Measurements from ENCODE around the gene ACSS3.
"Not testable (repeated sequence)": the region's sequence is repeated elsewhere in the genome, so short reads cannot be mapped to it uniquely, and the experiment has no call there.

Gene ACSS3, protein sequence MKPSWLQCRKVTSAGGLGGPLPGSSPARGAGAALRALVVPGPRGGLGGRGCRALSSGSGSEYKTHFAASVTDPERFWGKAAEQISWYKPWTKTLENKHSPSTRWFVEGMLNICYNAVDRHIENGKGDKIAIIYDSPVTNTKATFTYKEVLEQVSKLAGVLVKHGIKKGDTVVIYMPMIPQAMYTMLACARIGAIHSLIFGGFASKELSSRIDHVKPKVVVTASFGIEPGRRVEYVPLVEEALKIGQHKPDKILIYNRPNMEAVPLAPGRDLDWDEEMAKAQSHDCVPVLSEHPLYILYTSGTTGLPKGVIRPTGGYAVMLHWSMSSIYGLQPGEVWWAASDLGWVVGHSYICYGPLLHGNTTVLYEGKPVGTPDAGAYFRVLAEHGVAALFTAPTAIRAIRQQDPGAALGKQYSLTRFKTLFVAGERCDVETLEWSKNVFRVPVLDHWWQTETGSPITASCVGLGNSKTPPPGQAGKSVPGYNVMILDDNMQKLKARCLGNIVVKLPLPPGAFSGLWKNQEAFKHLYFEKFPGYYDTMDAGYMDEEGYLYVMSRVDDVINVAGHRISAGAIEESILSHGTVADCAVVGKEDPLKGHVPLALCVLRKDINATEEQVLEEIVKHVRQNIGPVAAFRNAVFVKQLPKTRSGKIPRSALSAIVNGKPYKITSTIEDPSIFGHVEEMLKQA

DNA sequence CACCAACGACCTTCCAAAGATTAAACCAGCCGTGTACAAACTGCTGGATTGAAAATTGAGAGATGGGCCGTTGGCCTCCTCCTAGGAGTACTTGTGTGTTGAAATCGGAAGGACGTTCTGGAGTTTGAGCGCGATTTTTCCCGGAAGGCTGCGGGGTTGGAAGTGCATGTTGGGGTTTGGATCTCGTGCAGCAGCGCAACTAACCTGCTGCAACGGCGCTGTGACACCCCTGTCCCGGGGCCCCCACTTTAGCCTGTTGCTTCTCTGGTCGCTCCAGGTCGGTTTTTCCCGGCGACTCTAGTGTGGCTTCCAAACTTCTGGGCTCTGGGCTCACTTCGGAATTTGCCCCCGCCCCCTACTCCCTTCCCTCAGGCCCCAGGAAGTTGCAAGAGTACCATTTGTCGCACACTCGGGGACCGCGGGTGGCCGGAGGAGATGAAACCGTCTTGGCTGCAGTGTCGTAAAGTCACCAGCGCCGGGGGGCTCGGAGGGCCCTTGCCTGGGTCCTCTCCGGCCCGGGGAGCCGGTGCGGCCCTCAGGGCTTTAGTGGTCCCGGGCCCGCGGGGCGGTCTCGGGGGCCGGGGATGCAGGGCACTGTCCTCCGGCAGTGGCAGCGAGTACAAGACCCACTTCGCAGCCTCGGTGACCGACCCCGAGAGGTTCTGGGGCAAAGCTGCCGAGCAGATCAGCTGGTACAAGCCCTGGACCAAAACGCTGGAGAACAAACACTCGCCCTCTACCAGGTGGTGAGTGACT, at the start of gene ACSS3:
Gene ACSS3 (plus strand): TSS at position 394 of the 756 bp plus-strand sequence. CDS start 42 bp downstream, at position 436.
- DNase-seq: peak; percentile 9

DNA sequence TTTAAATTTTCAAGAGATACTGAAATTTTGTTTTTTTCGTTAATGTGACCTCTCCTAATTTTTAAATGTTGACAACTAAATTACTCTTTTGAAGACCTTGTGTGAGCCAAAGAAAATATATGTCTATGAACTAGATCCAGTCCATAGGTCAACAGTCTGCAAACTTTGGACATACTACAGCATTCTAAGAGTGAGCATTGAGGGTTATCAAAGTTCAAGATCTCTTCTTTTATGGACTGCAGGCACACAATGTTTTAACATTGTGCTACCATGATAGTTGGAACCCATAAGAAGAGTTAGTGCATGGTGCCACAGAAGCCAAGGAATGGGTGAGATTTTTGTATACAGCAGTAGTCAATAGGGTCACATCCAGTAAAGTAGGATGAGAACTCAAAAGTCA, 43.0 kb upstream of the ACSS3 start:
- no peak for DNase-seq

DNA sequence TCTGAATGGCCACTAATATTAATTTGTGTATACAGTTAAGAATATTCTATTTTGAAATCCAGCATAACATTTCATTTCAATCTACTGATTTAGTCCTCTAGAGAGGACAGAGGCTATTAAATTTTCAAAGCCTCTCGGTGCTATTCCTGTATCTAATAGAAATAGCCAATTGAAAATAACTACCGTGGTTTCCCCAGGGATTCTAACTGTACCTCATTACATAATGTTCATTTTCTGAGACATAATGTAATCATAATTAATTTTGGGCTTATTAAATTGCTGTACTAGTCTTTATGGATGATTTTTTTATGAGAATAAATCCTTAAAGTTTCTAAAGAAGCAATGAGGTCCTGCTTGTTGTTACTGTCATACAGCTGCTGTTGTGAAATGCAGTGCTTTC, 38.6 kb upstream of the ACSS3 start:
- no peak for DNase-seq

DNA sequence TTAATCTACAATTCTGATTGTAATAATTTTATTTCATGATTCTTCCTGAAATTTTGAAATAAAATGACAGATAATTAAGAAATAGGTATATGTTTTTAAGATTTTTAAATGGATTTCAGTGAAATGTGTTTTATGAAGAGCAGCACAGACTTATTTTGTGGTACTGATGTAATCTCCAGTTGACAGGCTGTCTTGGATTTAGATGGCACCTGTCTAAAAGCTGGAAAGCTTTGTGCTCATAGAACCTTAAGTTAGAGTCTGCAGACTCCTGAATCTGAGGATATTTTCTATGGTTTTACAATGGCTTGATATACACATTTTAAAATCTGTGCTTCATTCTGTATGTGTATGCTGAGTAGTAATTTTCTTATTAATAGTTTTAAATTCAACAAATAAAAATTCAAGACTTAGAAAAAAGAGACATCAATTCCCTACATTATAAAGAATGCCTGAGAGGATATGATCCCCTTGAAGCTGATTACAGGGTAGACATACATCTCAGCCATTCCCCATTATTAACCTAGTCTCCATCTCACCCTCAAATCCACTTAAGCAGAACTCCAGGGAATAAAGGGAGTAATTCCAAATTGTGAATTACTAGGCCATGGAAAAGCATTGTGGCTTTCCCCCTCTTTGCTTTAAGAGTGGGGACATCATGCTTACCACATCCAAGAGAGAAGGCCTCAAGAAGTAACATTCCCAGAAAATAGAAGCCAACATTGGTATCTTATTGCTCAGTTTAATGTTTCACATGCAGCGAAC, 33.7 kb upstream of the ACSS3 start:
- DNase-seq: no peak

DNA sequence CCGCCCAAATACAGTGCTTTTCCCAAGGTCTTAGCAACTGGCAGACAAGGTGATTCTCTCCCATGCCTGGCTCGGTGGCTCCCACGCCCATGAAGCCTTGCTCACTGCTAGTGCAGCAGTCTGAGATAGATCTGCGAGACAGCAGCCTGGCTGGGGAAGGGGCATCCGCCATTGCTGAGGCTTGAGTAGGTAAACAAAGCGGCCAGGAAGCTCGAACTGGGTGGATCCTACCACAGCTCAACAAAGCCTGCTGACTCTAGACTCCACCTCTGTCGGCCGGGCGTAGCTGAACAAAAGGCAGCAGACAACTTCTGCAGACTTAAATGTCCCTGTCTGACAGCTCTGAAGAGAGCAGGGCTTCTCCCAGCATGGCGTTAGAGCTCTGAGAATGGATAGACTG, 12.9 kb upstream of the ACSS3 start:
- DNase-seq: not testable (repeated sequence)

DNA sequence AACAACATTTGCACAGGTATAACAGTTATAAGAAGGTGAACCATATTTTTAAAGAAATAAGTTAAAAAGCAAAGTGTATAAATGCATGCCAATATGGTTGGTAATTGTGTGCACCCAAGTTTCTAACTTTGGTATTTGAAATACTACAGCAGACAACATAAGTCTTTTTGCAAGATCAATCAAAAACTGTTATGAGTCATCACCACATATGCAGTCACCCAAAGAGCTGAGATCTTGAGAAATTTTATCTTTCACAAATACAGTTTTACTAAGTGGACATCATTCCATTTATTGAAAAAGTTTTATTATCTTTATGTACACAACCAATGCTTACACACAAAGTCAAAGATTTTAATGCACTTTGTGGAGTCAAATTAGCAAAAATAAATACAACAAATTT, 7.0 kb upstream of the ACSS3 start:
- no peak for DNase-seq

DNA sequence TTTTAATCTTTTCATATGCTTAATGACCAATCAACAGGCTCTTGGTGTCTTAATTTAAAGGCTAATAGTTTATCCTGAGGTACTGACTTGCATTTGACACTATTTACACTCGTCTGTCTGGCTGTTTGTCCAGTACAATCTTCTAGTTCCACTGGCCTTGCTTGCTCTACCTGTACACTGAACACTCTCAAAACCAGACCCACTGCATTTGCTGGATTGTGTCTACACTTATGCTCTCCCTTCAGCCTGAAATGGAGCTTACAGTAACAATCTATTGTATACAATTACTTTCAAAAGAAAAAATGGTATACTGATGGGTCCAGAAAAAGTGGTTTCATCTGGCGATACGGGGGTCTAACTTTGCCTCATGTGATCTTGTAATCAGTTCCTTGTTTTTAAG, 2.3 kb upstream of the ACSS3 start:
- DNase-seq: no peak

DNA sequence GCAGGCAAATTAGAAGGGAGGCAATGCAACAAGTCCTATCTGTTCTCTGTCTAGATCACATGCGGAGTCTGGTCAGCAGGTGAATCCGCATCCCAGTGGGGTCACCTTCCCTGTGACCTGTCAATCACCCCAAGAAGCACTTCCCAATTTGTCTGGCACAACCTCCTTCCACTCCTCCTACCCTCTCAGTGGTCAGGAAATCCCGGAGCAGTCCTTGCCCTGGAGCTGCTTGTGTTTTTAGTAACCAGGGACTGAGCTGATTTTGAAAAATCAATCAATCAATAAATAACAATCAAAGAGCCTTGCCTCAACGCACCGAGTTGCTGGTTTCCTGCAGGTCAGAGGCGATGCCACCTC, 572 bp upstream of the ACSS3 start:
- DNase-seq: no peak

DNA sequence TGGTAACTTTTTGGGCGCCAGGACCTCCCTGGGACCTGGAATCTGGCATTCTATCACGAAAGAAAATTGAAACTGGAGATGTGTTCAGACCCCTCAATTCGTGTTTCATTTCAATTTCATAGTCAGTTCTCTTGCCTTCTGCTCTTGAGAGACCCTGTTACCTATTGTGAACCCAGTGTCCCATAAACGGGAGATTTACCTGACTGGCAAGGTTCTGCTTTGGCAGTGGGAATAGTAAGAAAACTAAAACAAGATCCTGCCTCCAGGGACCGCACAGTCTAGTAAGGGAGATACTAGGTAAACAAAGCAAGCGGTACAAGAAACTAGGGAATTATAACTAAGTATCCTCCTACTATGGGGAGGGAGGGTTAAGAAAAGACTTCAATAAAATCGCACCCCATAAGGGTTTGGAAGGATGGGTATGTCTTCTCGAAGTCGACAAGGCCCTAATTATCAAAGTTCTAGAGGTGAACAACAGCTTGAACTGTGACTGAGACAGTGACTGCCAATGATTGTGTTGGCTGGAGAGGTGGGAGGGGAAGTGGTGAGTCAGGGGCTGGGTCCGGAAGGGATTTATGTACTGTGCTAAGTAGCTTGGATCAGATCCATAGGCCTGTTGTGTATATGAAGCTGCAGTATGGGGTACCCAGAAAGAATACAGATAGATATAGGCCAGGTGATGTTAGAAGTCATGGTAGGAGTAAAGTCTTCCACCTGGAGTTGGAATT, 754 bp downstream of the ACSS3 start:
- DNase-seq: no peak

DNA sequence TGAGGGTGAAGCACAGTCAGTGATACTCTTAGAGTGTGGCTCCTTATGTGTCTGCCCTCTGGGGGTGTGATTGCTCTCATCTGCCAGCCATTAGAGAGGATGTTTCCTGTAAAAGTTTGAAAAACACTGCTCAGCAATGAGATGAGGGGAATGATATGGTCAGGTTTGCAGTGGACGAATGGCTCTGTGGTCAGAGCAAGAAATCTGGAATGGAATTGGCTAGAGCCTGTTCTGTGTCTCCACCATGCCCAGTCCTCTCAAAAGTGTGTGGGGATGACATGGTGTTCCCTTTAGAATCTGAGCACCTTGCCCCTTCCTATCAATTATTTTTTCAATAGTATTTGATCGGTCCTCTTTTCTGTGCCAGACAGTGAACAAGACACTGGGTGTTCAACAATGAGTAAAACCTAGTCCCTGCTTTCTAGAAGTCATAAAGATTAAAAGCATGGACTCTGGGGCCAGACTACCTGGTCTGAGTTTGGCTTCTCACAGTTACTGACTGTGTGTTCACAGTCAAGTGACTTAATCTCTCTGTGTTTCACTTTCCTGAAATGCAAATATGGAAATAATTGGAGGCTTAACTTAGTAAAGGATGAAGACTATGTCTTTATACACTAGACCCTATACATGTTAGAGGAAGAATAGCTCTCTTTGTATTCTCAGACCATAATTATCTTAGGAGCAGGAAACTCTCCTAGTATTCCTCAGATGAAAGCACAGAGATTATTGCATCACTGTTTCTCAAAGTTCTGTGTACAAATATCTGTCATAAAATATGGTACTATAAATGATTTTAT, 1.6 kb downstream of the ACSS3 start:
- DNase-seq: no peak

DNA sequence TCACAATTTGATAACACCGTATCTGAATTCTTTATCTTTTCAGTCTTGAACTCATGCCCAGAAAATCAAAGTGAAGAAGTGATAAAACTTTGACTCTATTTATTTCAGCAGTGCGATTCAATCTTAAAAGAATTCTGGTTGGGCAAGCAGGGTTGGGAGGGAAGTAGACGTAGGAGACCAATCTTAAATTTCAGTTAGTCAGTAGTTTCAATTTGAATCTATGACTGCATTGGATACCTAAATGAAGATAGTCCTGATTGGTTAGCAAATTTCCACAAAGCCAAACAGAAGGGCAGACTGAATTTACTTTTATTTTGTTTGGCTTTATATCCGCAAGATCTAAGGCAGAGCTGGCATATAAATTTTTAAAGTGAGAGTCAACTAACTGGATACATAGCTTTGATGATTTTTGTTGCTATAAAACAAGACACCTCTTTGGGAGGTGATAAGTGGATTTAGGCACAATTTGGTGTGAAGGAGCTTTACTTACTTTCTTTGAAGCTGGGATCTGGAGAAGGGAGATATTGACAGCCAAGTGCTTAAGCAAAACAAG, 2.6 kb downstream of the ACSS3 start:
- no peak for DNase-seq

DNA sequence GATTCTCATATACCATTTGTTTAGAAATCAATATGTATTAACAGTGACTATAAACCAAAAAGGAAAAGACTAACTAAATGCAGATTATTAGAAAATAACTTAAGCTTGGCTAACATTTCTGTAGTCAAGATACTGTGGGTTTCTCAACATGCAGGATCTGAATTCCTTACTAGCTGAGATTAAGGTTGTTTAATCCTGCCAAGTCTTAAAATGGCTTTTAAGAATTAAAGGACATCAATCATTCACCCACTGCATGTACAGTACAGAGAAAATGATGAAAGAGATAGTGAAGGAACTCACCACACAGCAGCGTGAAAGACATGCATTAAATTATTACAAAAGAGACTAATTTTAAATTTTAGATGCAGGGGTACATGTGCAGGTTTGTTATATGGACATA, 3.8 kb downstream of the ACSS3 start:
- DNase-seq: no peak

DNA sequence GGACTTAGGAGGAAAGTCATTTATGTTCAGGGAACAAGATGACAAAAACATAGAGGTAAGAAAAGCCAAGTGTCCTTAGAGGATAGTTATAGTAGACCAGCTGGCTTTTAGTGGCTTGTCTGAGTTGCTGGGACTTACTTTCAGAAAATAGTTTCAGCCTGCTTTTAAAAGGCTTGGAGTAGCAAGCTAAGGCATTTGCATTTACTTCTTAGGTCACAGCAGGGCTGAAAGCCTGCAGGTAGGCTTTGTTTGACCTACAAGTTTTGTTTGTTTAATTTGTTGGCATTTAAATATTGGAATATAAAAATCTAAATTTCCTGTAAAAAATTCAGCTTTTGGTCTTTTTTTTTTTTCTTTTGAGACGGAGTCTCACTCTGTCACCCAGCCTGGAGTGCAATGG, 5.1 kb downstream of the ACSS3 start:
- no peak for DNase-seq

DNA sequence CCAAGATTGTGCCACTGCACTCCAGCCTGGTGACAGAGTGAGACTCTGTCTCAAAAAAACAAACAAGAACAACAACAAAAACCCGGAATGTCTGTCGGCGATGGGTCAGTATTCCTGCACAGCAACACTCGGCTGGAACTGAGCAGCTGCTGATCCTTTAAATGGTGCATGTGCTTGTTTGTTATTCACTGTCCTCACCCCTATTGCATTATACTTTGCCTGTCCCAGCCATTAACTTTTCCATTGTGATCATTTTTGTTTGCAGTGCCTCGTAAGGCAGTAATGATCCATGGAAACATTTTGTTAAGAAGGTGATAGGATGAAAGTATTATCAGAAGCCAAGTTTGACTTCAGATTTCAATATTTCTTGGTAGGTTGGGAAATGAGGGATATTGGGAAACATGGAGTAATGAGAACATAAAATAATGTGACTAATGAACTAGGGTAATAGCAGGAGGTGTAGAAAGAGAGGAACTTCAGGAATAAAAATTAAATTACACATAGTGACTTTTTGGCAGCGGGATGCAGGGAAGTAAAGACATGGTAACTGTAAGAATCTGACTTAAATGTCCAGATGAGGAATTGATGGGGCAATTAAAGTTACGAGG, 6.1 kb downstream of the ACSS3 start:
- DNase-seq: no peak

DNA sequence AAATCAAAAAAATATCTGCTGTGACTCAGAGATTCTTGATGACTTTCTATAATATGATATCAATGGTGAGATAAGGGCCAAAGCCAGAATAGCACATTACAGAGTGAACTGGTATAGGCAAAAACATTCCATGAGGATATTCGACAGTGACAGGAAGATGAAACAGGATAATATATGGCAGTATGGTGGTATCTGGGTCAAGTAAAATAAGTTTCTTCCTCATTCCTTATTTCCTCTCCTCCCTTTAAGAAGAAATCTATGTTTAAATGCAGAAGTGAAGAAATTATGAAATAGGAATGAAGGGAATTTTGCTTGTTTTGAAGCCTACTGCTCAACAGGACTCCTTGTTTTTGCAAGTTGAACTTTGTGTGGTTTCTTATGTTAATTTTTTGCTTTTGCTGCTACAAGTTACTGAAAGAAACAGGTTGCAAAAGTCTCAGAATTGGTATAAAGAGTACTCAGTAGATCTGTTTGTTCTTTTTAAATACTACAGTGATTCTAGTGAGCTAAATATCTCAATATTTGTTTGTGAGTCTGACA, 7.0 kb downstream of the ACSS3 start:
- no peak for DNase-seq

DNA sequence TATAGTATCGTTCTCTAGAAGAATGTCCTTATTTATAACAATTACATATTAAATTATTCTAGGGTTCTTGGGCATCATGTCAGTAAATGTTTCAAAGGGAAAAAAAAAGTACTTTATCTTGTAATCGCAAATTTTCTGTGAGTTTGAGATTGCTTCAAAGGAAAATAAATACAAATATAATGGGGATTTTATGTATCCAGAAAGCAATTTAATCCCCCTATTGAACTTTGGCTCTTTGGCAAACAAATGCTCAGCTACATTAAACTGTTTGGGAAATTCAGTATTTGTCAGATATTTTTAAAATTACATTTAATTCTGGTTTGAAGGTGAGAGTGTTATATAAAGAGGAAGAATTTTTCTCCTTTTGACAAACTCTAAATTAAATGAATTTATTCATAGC, 8.0 kb downstream of the ACSS3 start:
- DNase-seq: no peak

DNA sequence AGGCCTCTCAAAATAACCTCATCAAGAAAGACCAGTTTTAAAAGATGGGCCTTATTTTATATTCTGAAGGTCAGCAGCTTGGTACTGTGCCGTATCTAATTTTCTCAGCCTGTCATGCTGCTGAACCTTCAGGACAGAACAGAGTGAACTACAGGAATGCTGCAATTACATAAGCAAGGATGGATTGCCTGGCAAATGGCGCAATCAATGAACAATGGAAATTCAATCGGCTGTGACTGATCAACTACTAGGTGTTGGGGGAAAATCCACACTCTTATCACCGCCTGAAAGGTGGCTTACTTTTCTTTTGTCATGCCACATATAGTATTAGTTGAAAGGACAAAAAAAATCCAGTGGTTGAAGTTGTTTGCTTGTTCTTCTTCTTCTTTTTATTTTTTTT, 8.5 kb downstream of the ACSS3 start:
- DNase-seq: no peak

DNA sequence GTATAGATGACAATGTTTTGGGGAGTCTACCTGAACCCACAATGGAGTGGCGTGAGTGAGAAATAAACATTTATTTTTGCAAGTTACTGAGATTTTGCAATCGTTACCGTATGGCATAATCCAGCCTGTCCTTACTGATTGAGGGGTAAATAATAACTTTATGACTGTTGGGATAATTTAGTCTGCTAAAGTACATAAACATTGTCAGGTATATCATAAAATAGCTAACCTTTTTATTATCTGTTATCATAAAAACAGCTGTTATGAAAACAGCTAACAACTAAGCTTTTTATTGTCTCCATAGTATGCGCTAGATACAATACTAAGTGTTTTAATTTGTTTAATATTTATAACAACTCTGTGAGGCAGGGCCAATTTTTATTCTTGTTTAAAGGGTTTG, 10.3 kb downstream of the ACSS3 start:
- no peak for DNase-seq

DNA sequence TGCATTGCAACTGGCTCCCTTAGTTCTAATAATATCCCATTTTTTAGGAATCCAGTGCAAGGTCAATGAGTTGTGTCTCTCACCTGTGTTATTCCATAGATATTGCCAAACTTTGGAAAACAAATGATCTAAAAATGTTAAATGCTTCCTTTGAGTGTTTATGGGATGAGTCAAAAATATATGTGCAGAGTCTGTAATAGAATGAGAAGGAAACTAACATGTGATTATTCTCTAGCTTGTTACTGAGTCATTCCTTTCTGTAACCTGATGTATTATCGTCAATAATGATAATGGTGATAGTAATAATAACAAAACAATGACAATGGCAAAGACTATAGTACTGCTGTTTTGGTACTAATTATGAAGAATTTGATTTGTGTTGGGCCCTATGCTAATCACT, 11.5 kb downstream of the ACSS3 start:
- no peak for DNase-seq

DNA sequence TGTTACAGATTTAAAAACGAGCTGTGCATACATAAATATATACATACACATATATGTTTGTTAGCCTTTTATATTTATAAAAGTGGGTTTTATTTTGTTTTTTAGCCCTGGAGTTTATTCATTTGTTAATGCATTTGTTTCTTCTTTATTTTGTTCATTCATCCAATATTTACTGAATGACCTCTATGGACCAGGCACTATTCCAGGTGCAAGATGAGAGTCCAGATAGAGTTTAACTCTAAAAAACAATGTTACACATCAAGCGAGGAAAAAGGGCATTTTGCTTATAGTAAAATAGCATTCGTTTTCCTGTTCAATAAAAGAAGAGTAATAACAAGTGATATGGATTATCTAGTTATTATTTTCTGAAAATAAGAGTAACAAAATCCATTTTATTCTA, 14.2 kb downstream of the ACSS3 start:
- no peak for DNase-seq
